WTC11 (cell line): Measurements from ENCODE around the gene PITX1. TPM values are rescaled to one million over a fixed set of nuclear protein-coding genes. Genes with fewer than 3 reads are reported as not detected.

Experiments
- ATAC-seq: fragments of 200-7000 bp; cut with Tn5 transposase; 2 replicates; pipeline ENCODE4 v1.10.0; 2021; ENCODE audit warnings: mild to moderate bottlenecking, moderate library complexity
- CTCF ChIA-PET: fragments of 300-600 bp; sonication (Branson Sonifier 250); formaldehyde crosslinking; loops from one replicate; lab custom pipeline; 2021; ENCODE audit warnings: antibody characterized with exemption; lab: Charles Lee
- POLR2A ChIA-PET: fragments of 350-600 bp; sonication (Branson Sonifier 250); formaldehyde crosslinking; loops from one replicate; lab custom pipeline; 2021; ENCODE audit warnings: antibody characterized with exemption; lab: Charles Lee
- DNase-seq: peaks from one replicate; pipeline ENCODE4 v3.0.0; 2021; ENCODE audit warnings: low spot score
- H3K27ac Mint-ChIP-seq: 2 replicates; pipeline ENCODE4 v1.8.0; 2021; ENCODE audit warnings: mixed read lengths
- H3K27me3 Mint-ChIP-seq: 2 replicates; pipeline ENCODE4 v1.8.0; 2021; ENCODE audit warnings: low read depth, mild to moderate bottlenecking, moderate library complexity, mixed read lengths
- H3K36me3 Mint-ChIP-seq: 2 replicates; pipeline ENCODE4 v1.8.0; 2021; ENCODE audit warnings: mixed read lengths
- H3K4me1 Mint-ChIP-seq: 2 replicates; pipeline ENCODE4 v1.8.0; 2022; ENCODE audit warnings: mixed read lengths
- H3K4me3 Mint-ChIP-seq: 2 replicates; pipeline ENCODE4 v1.8.0; 2021; ENCODE audit warnings: mild to moderate bottlenecking, moderate library complexity, mixed read lengths
- H3K9me3 Mint-ChIP-seq: 2 replicates; pipeline ENCODE4 v1.8.0; 2021; ENCODE audit warnings: mixed read lengths
- ARID4B ChIP-seq: sonication (generic); formaldehyde crosslinking; IDR thresholded peaks from 2 replicates; pipeline ENCODE4 v1.8.0; 2023; ENCODE audit warnings: missing genetic modification reagents, mild to moderate bottlenecking, borderline replicate concordance
- CREM ChIP-seq: sonication (generic); formaldehyde crosslinking; IDR thresholded peaks from 2 replicates; pipeline ENCODE4 v1.8.1; 2022; ENCODE audit warnings: mild to moderate bottlenecking, missing genetic modification reagents, moderate library complexity
- ELF4 ChIP-seq: sonication (generic); formaldehyde crosslinking; IDR thresholded peaks from 2 replicates; pipeline ENCODE4 v1.8.1; 2022; ENCODE audit warnings: low read depth, mild to moderate bottlenecking, moderate library complexity, missing genetic modification reagents
- ERG ChIP-seq: fragments of 250-450 bp; sonication (Bioruptor Pico); IDR thresholded peaks from 2 replicates; pipeline ENCODE4 v1.8.0; 2021; ENCODE audit warnings: mild to moderate bottlenecking
- ESRRA ChIP-seq: sonication (generic); formaldehyde crosslinking; IDR thresholded peaks from 2 replicates; pipeline ENCODE4 v1.8.1; 2022; ENCODE audit warnings: mild to moderate bottlenecking, missing genetic modification reagents, borderline replicate concordance
- FOXP1 ChIP-seq: sonication (generic); formaldehyde crosslinking; IDR thresholded peaks from 2 replicates; pipeline ENCODE4 v1.8.0; 2022; ENCODE audit warnings: missing genetic modification reagents, mild to moderate bottlenecking, moderate library complexity, borderline replicate concordance
- GRHL2 ChIP-seq: fragments of 250-450 bp; sonication (Bioruptor Pico); IDR thresholded peaks from 2 replicates; pipeline ENCODE4 v1.8.0; 2022; ENCODE audit warnings: mild to moderate bottlenecking, moderate library complexity; ENCODE audit not compliant: insufficient replicate concordance, severe bottlenecking
- HMGXB4 ChIP-seq: sonication (generic); formaldehyde crosslinking; IDR thresholded peaks from 2 replicates; pipeline ENCODE4 v1.8.1; 2023; ENCODE audit warnings: mild to moderate bottlenecking, moderate library complexity, missing genetic modification reagents
- IRF2 ChIP-seq: sonication (generic); formaldehyde crosslinking; IDR thresholded peaks from 2 replicates; pipeline ENCODE4 v1.8.0; 2022; ENCODE audit warnings: low read depth, missing genetic modification reagents, borderline replicate concordance
- JUN ChIP-seq: sonication (generic); formaldehyde crosslinking; IDR thresholded peaks from 2 replicates; pipeline ENCODE4 v1.8.0; 2023; ENCODE audit warnings: mild to moderate bottlenecking, missing genetic modification reagents
- MYBL2 ChIP-seq: sonication (generic); formaldehyde crosslinking; IDR thresholded peaks from 2 replicates; pipeline ENCODE4 v1.8.1; 2023; ENCODE audit warnings: mild to moderate bottlenecking, moderate library complexity, missing genetic modification reagents
- PRDM15 ChIP-seq: sonication (generic); formaldehyde crosslinking; IDR thresholded peaks from 2 replicates; pipeline ENCODE4 v1.8.0; 2022; ENCODE audit warnings: missing genetic modification reagents
- SMAD3 ChIP-seq: sonication (generic); formaldehyde crosslinking; IDR thresholded peaks from 2 replicates; pipeline ENCODE4 v1.8.0; 2022; ENCODE audit warnings: missing genetic modification reagents, mild to moderate bottlenecking, borderline replicate concordance
- SP1 ChIP-seq: sonication (generic); formaldehyde crosslinking; conservative IDR thresholded peaks from 2 replicates; pipeline ENCODE4 v1.8.1; 2022; ENCODE audit warnings: missing genetic modification reagents
- ZMAT4 ChIP-seq: fragments of 250-450 bp; sonication (Bioruptor Pico); IDR thresholded peaks from 2 replicates; pipeline ENCODE4 v1.9.0; 2021; ENCODE audit warnings: mild to moderate bottlenecking
- ZNF219 ChIP-seq: sonication (generic); formaldehyde crosslinking; IDR thresholded peaks from 2 replicates; pipeline ENCODE4 v1.8.0; 2023; ENCODE audit warnings: missing genetic modification reagents, mild to moderate bottlenecking, borderline replicate concordance
- ZNF232 ChIP-seq: sonication (generic); formaldehyde crosslinking; IDR thresholded peaks from 2 replicates; pipeline ENCODE4 v1.8.0; 2022; ENCODE audit warnings: mild to moderate bottlenecking, missing genetic modification reagents
- ZNF396 ChIP-seq: fragments of 250-450 bp; sonication (Bioruptor Pico); IDR thresholded peaks from 2 replicates; pipeline ENCODE4 v1.8.0; 2021; ENCODE audit warnings: mild to moderate bottlenecking, moderate library complexity, borderline replicate concordance
- ZSCAN18 ChIP-seq: fragments of 250-450 bp; sonication (Bioruptor Pico); IDR thresholded peaks from 2 replicates; pipeline ENCODE4 v2.1.2; 2022; ENCODE audit warnings: mild to moderate bottlenecking, moderate library complexity
- total RNA-seq: library from RNA; stranded (reverse); gene quantifications from 3 replicates; pipeline ENCODE4 v1.2.3, GENCODE V29; 2021

Gene PITX1
- total RNA-seq, 1 experiment from 2014 or later, result 0.13 TPM

GRCh38 chr5:134995850-134996402, 38.1 kb downstream of the PITX1 start (continued):
- TF ChIP-seq ARID4B (CRISPR knock-in tag), result no peak
- no peak for TF ChIP-seq ZNF396 (CRISPR knock-in tag)
- TF ChIP-seq, all 79 proteins: peak for 0

GRCh38 chr5:134994560-134995156, 39.4 kb downstream of the PITX1 start:
- ChIA-PET CTCF (no interaction called here), POLR2A (no interaction called here)
- DNase-seq (no peak), ATAC-seq (no peak)
- Mint-ChIP-seq H3K4me1 (peaks cover 19% of the 10 kb centered on the region), H3K36me3 (0 out of 2 replicates have a peak, but pooled peaks cover 8% of the 10 kb centered on the region), H3K9me3 (peaks cover 11% of the 10 kb centered on the region), H3K27ac (no peak overlapping the region), H3K27me3 (peaks cover 2% of the 10 kb centered on the region; the same call in 1 of the 2 replicates), H3K4me3 (no peak overlapping the region)
- TF ChIP-seq ZNF232 (CRISPR knock-in tag), result no peak
- TF ChIP-seq IRF2 (CRISPR knock-in tag), result no peak
- TF ChIP-seq JUN, result no peak
- TF ChIP-seq GRHL2 (CRISPR knock-in tag), result no peak
- no peak for TF ChIP-seq ZSCAN18 (CRISPR knock-in tag)
- no peak for TF ChIP-seq ELF4 (CRISPR knock-in tag)
- TF ChIP-seq SP1, result no peak
- no peak for TF ChIP-seq ZMAT4 (CRISPR knock-in tag)
- TF ChIP-seq ESRRA, result no peak
- no peak for TF ChIP-seq SMAD3 (CRISPR knock-in tag)
- no peak for TF ChIP-seq ZNF396 (CRISPR knock-in tag)
- TF ChIP-seq MYBL2 (CRISPR knock-in tag), result no peak

GRCh38 chr5:134993161-134993560, 40.9 kb downstream of the PITX1 start:
- Mint-ChIP-seq H3K36me3 (0 out of 2 replicates have a peak, but pooled peaks cover 8% of the 10 kb centered on the region), H3K27me3 (peaks cover 11% of the 10 kb centered on the region), H3K4me3 (no peak overlapping the region), H3K4me1 (peaks cover 25% of the 10 kb centered on the region), H3K27ac (no peak overlapping the region), H3K9me3 (peaks cover 11% of the 10 kb centered on the region)
- POLR2A ChIA-PET, result no interaction called here
- CTCF ChIA-PET, result no interaction called here
- no peak for DNase-seq
- ATAC-seq, result no peak
- TF ChIP-seq ERG (CRISPR knock-in tag), result no peak
- TF ChIP-seq PRDM15 (CRISPR knock-in tag), result no peak
- no peak for TF ChIP-seq HMGXB4 (CRISPR knock-in tag)
- TF ChIP-seq ZNF219 (CRISPR knock-in tag), result no peak
- no peak for TF ChIP-seq FOXP1 (CRISPR knock-in tag)
- TF ChIP-seq CREM (CRISPR knock-in tag), result no peak
